GM19324 (cell line): ENCODE results near the gene USF1.
"Not testable (repeated sequence)": the region's sequence is repeated elsewhere in the genome, so short reads cannot be mapped to it uniquely, and the experiment has no call there.

Experiments used
- ATAC-seq: cut with Tn5 transposase; IDR thresholded peaks from one replicate; pipeline ENCODE4 v1.9.1; 2021; ENCODE audit warnings: mild to moderate bottlenecking, moderate library complexity; ENCODE audit not compliant: unreplicated experiment, low FRiP score

The USF1 gene

GRCh38 chr1:161020509-161021164 lies 25.1 kb downstream of the USF1 start, which contains the start of gene F11R:
TSS of gene F11R (minus strand) at chr1:161021152. CDS start at chr1:161021073, 79 bp downstream.
- peak; percentile 44 for ATAC-seq

GRCh38 chr1:161019751-161020495 lies 25.9 kb downstream of the USF1 start:
- no peak for ATAC-seq

- not testable (repeated sequence) for ATAC-seq
These were observed 26.6 kb downstream of the USF1 start for GRCh38 chr1:161019111-161019660.

DNA sequence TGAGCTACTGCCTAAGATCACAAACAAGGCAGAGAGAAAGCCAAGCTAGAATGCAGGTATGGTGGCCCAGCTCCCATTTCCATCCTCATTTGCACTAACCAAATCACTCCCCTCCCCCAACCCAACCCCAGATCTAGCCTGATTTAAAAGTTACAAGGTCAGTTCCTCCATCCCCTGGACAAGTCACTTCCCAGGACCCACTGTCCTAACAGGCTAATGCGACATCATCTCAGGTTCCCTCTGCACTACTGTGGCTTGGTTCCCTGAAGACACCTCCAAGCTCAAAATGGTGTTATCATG lies 27.2 kb downstream of the USF1 start:
- ATAC-seq, result no peak

DNA sequence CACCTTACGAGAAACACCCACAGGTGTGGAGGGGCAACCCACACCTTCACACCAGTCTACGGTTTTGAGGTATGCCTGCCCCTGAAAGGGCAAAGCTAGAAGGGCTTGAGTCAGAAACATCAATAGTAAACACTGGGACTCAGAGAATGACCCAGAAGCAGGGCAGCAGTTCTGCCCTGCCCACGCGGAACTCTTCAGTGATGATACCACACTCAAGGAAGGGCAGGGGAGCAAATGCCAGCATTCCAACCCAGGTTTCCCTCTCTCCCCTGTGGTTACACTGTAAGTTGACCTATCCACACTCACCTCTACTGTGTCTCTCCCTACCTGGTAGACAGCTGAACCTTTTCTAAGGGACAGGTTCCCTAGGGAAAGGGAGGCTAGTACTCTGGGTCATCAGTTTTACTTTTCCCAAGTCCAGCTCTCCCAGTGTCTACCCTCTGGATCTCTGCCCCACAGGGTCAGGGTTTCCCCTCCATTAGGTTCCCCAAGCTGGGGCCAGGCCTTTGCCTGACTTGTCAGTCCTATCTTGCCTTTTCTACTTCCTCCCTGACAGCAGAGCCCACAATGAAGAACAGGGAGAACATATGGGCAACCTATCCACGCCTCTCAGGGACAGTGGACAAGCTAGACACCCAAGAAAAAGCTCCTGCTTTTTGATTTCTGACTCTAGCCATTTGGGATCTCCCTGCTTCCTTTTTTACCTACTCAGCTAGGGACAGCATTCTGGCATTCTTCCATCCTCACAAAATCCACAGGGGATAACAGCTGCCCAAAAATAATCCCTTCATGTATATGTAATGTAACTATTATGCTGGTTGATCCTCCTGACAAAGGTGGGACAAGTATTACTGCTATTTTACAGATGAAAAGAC lies 27.8 kb downstream of the USF1 start:
- ATAC-seq, result no peak

GRCh38 chr1:161017181-161017580 lies 28.6 kb downstream of the USF1 start:
- ATAC-seq, result not testable (repeated sequence)

GRCh38 chr1:161016683-161017082 lies 29.1 kb downstream of the USF1 start:
- not testable (repeated sequence) for ATAC-seq

DNA sequence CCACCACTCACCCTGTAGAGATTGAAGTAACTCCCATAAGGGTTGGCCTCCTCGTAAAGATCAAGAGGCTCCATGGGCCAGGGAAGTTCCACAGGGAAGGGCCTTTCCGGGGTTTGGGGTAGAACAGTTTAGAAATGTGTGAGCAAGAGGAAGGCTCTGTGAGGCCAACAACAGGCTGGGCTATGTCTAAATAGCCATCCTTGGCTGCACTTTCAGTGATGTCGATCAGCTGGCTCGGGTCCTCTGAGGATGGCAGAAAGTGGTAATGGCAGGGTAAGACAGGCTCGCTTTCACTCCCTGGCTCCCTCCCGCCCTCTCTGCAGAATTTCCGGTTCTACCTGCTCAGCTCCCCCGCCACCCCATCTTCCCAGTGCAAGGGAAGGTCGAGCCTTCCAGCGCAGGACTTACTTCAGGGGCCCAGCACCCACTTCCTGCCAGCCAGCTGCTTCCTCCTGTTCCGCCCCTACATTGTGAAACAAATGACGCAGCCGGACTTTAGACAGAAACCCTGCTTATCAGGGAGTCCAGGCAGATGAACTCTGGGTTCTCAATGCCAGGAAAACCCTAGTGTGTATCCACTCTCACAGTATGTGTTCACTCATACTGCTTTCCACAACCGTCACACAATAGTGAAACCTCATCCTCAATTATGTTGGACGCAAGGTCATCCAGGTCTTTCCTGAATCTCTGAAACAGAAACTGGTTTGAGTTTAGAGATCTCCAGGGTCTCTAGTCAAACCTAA lies 32.1 kb downstream of the USF1 start:
- ATAC-seq, result peak; percentile 78

DNA sequence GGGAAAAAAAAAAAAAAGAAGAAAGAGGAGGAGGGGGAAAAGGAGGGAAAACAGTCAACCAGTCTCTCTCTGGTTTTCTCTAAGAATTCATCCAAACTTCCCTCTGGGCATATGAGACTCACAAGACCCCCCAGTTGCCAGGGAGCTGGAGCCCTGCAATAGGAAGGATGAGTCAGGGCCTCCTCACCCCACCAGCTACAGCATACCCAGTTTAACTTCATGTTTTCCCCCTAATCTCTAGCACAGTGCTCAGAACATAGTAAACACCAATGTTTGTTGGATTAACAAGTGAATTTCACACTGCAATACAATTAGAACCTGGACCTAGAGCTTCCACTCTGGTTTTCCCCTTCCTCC lies 32.7 kb downstream of the USF1 start:
- no peak for ATAC-seq

- ATAC-seq, result no peak
These were observed 33.4 kb downstream of the USF1 start for GRCh38 chr1:161012420-161012819.

DNA sequence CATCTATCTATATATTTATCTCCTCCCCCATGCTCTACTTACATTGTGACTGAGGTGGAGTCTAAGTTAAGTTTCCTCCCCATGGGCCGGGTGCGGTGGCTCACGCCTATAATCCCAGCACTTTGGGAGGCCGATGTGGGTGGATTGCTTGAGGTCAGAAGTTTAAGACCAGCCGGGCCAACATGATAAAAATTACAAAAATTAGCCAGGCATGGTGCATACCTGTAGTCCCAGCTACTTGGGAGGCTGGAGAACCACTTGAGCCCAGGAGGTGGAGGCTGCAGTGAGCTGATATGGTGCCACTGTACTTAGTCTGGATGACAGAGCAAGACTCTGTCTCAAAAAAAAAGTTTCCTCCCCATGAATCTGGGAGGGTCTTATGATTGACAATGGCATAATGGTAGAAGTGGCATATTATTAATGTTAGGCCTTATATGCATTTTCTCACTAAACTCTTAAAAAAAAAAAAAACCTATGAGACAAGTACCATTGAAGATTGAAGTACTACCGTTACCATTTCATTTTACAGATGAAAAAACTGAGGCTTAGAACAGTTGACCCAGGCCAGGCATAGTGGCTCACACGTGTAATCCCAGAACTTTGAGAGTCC lies 36.1 kb downstream of the USF1 start:
- no peak for ATAC-seq

DNA sequence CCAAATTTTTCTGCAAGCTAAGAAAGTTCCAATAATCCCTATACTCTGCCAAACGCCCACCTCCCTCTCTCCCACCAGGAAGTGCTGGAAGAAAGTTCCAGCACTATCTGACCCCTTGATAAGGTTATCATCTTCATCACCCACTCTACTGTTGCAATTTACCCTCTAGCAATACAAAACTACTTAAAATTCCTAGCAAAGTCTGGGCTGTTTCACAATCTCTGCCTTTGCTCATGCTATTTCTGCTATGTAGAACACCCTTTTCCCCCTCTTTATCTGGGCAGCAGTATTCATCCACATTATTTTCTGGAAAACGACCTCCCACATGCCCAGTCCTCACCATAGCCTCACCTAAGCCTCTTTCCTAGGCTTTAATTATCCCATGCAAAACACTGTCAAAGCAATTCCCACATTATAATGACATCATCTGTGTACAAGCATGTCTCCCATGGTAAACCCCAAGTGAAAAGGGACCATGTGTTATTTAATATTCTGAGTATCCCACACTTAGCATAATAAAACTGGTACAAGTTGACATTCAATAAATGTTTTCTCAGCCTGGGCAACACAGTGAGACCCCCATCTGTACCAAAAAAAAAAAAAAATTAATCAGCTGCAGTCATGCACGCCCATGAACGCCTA lies 36.8 kb downstream of the USF1 start:
- ATAC-seq, result no peak

GRCh38 chr1:161007369-161007768 lies 38.4 kb downstream of the USF1 start:
- no peak for ATAC-seq

DNA sequence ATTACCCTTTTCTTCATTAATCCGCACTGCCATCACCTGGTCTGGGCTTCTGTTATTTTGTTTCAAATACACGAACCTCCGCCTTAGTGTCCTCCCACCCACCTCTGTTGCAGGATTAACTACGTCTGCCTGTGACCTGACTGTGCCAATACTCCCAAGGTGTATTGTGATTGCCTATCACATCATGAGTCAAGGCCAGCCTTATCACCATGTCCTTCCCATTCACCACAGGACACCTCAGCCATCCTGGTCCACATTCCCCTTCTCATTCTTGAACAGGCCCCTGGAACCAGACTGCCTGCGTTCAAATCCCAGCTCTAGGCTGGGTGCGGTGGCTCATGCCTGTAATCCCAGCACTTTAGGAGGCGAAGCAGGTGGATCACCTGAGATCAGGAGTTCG lies 39.2 kb downstream of the USF1 start:
- ATAC-seq, result no peak

DNA sequence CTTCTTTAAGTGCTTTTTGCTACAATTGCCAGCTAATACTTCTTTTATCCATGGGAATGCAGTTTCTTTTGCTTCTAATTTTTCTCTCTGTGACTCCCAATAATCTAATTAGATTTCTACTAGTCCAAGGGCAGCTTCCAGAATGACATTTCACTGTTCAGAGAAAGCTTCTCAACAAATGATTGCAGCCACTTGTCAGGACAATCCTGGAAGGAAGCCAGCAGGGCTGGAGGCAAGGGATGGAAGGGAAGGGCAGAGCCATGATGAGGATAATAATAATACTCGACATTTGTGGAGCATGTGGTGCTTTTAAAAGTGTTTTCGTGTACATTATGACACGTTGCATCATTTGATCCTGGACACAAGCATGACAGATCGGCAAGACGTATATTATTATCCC lies 44.3 kb downstream of the USF1 start:
- no peak for ATAC-seq

GRCh38 chr1:161000736-161001480 lies 44.9 kb downstream of the USF1 start:
- ATAC-seq, result no peak

- ATAC-seq, result no peak
These were observed 46.4 kb downstream of the USF1 start for GRCh38 chr1:160999376-160999775.

DNA sequence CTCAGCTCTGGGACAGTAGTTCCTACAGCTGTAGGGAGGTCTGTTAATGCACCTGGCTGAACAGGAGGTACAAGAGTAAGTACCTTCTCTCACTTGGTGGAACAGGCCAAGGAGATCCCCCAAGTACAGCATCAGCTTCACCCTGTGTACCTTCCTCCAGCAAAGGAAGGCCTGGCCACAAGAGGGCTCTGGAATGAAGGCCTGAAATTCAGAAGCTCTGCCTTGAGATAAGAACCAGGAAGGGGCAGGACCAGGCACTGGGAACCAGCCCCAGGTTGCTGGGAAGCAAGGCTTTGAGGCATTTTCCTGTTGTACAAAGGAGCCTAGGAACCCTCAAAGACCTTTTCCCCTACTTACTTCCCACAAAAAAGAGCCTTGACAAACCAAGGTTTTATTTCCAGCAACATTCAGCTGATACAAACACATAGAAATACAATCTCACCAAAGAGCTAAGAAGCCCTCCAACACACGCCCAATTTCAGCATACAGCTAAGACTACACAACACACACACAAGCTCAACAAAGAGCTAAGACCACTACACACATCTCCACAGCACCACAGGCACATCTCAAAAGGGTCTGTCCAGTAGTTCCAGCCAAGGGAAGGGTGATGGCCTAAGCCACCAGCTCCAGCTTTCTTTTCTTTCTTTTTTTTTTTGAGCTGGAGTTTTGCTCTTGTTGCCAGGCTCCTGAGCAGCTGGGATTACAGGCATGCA lies 48.3 kb downstream of the USF1 start:
- no peak for ATAC-seq
